Smooth muscle cell (in vitro differentiated cells): ENCODE data around the gene PLEKHH2. TPM values are rescaled to one million over a fixed set of nuclear protein-coding genes. Genes with fewer than 3 reads are reported as not detected.

Experiments used
- DNase-seq: peaks from one replicate; lab custom pipeline; 2025; ENCODE audit not compliant: unreplicated experiment; lab: John Stamatoyannopoulos, UW
- H2AFZ ChIP-seq: fragments of 200-600 bp; sonication (generic); 2 replicates; pipeline ENCODE4 v1.6.0; 2016; ENCODE audit warnings: antibody characterized with exemption, low read depth, mild to moderate bottlenecking
- H3F3A ChIP-seq: fragments of 200-600 bp; sonication (generic); 2 replicates; pipeline ENCODE4 v1.6.0; 2017; ENCODE audit warnings: antibody characterized with exemption, low read depth
- H3K27ac ChIP-seq: fragments of 200-600 bp; sonication (generic); 2 replicates; pipeline ENCODE4 v1.5.1; 2016; ENCODE audit warnings: low read depth, mild to moderate bottlenecking
- H3K27me3 ChIP-seq: fragments of 200-600 bp; sonication (generic); 2 replicates; pipeline ENCODE4 v1.6.1; 2016; ENCODE audit warnings: low read depth, mild to moderate bottlenecking
- H3K36me3 ChIP-seq: fragments of 200-600 bp; sonication (generic); 2 replicates; pipeline ENCODE4 v1.5.1; 2016; ENCODE audit warnings: low read depth
- H3K4me1 ChIP-seq: fragments of 200-600 bp; sonication (generic); 2 replicates; pipeline ENCODE4 v1.5.1; 2016; ENCODE audit warnings: low read depth
- H3K4me2 ChIP-seq: fragments of 200-600 bp; sonication (generic); 2 replicates; pipeline ENCODE4 v1.6.0; 2016; ENCODE audit warnings: mild to moderate bottlenecking
- H3K4me3 ChIP-seq: fragments of 200-600 bp; sonication (generic); 2 replicates; pipeline ENCODE4 v1.5.1; 2016; ENCODE audit warnings: mild to moderate bottlenecking
- H3K79me2 ChIP-seq: fragments of 200-600 bp; sonication (generic); 2 replicates; pipeline ENCODE4 v1.6.0; 2016; ENCODE audit warnings: low read depth, mild to moderate bottlenecking
- H3K9ac ChIP-seq: fragments of 200-600 bp; sonication (generic); 2 replicates; pipeline ENCODE4 v1.6.0; 2016; ENCODE audit warnings: low read depth
- H3K9me3 ChIP-seq: fragments of 200-600 bp; sonication (generic); replicated peaks from 2 replicates; pipeline ENCODE4 v1.5.1; 2016; ENCODE audit warnings: low read depth
- H4K20me1 ChIP-seq: fragments of 200-600 bp; sonication (generic); 2 replicates; pipeline ENCODE4 v1.6.0; 2016; ENCODE audit warnings: low read depth
- WGBS: methylation state at CpG from one replicate; pipeline ENCODE4 v1.1.7; 2016; ENCODE audit warnings: low lambda C conversion rate; 5-methylcytosine and 5-hydroxymethylcytosine counted together
- polyA plus RNA-seq: library from polyadenylated mRNA; unstranded; fragments of >200 nt; fragmentation: Nextera tagmentation; extraction: Ambion mirVana; gene quantifications from 2 replicates; pipeline ENCODE4 v1.2.1, GENCODE V29; 2016
- total RNA-seq: library from RNA; depleted of rRNA; stranded (reverse); fragments of >200 nt; gene quantifications from 2 replicates; pipeline ENCODE4 v1.2.3, GENCODE V29; 2014
- TF ChIP-seq, protein P1 (sequence below): fragments of 200-600 bp; sonication (generic); IDR thresholded peaks from 2 replicates; pipeline ENCODE4 v1.5.1; 2017; ENCODE audit warnings: borderline replicate concordance, mild to moderate bottlenecking, antibody characterized with exemption; ENCODE audit not compliant: insufficient read depth, poor library complexity, severe bottlenecking

PLEKHH2 gene
- total and polyA plus RNA-seq, 2 experiments from 2014 or later: 0.69 to 2.1 TPM

DNA sequence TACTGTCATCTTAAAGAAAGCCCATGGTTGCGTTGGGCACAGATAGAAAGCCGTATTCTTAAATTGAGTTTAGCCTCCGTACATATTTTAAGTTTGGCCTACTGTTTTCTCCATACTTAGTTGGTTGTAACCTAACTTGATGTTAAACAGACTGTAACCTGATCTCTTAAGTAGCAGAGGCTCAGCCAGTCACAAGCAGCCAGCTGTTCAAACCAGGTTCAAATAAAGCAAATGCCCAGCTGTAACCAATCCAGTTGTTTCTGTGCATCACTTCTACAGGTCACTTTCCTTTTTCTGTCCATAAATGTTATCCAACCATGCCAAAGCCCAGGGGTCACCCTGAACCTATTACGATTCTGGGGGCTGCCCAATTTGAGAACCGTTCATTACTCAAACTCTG, 31.2 kb upstream of the PLEKHH2 start:
- TF ChIP-seq, protein P1, sequence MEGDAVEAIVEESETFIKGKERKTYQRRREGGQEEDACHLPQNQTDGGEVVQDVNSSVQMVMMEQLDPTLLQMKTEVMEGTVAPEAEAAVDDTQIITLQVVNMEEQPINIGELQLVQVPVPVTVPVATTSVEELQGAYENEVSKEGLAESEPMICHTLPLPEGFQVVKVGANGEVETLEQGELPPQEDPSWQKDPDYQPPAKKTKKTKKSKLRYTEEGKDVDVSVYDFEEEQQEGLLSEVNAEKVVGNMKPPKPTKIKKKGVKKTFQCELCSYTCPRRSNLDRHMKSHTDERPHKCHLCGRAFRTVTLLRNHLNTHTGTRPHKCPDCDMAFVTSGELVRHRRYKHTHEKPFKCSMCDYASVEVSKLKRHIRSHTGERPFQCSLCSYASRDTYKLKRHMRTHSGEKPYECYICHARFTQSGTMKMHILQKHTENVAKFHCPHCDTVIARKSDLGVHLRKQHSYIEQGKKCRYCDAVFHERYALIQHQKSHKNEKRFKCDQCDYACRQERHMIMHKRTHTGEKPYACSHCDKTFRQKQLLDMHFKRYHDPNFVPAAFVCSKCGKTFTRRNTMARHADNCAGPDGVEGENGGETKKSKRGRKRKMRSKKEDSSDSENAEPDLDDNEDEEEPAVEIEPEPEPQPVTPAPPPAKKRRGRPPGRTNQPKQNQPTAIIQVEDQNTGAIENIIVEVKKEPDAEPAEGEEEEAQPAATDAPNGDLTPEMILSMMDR: no peak
- Histone ChIP-seq H3K36me3 (no peaks in the 10 kb centered on the region), H3K9ac (no peak overlapping the region), H3K4me3 (no peak overlapping the region), H3K4me1 (peaks cover 8% of the 10 kb centered on the region), H2AFZ (peak overlapping the region; percentile 59), H3K27ac (no peak overlapping the region), H3F3A (no peaks in the 10 kb centered on the region), H3K27me3 (no peaks in the 10 kb centered on the region), H3K79me2 (no peaks in the 10 kb centered on the region), H3K4me2 (no peak overlapping the region), H3K9me3 (no peaks in the 10 kb centered on the region), H4K20me1 (no peaks in the 10 kb centered on the region)
- DNase-seq: no peak
- 85% methylated on average over 5 of the region's 5 CpGs for WGBS

DNA sequence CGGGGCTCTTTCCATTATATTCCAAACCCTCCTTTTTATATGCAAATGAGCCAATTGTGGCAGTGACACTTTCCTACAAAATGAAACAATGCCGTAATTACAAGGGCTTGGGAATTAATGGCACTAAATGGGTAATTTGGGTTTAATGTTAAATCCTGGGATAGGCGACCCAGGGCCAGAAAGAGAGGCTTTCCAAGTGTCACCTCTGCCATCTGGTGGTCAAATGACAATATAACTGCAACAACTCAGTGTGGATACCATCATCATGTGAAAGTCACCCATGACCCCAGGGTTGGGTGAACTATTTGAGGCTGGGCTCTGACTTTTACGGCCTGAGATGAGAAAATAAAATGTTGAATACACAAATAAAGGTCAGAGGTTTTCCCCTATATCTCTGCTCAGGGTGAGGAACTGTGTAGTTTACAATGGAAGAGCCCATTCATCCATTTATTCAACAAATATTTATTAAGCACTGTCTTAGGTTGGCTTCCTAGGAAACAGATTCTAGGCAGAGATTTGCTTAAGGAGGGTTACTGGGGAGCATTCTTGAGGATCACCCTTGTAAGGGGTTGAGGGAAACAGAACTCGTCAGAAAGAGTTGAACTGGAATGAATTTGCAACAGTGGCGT, 27.7 kb upstream of the PLEKHH2 start:
- no peaks in the 10 kb centered on the region for H4K20me1 ChIP-seq
- H3K4me1 ChIP-seq: peaks cover 8% of the 10 kb centered on the region
- H2AFZ ChIP-seq: no peak overlapping the region
- no peak overlapping the region for H3K4me2 ChIP-seq
- no peaks in the 10 kb centered on the region for H3F3A ChIP-seq
- no peaks in the 10 kb centered on the region for H3K36me3 ChIP-seq
- TF ChIP-seq, protein P1: peak; percentile 69
- H3K9me3 ChIP-seq: no peaks in the 10 kb centered on the region
- no peaks in the 10 kb centered on the region for H3K27me3 ChIP-seq
- H3K9ac ChIP-seq: no peak overlapping the region
- DNase-seq: no peak
- H3K79me2 ChIP-seq: no peaks in the 10 kb centered on the region
- no peak overlapping the region for H3K27ac ChIP-seq
- WGBS: 41% methylated on average over 6 of the region's 6 CpGs
- H3K4me3 ChIP-seq: no peak overlapping the region

DNA sequence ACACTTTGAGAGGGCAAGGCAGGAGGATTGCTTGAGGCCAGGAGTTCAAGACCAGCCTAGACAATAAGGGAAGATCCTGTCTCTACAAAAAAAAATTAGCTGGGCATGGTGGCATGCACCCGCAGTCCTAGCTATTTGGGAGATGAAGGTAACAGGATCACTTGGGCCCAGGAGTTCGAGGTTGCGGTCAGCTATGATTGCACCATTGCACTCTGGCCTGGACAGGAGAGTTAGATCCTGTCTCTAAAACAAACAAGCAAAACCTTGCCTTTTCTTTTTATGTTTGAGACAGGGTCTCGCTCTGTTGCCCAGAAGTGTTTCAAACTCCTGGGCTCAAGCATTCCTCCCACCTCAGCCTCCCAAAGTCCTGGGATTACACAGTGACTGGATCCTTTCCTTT, 26.7 kb upstream of the PLEKHH2 start:
- no peak for DNase-seq
- Histone ChIP-seq H3F3A (no peaks in the 10 kb centered on the region), H4K20me1 (no peaks in the 10 kb centered on the region), H3K9me3 (no peaks in the 10 kb centered on the region), H2AFZ (no peak overlapping the region), H3K79me2 (no peaks in the 10 kb centered on the region), H3K4me3 (no peak overlapping the region), H3K36me3 (no peaks in the 10 kb centered on the region), H3K4me1 (peaks cover 7% of the 10 kb centered on the region), H3K27me3 (no peaks in the 10 kb centered on the region), H3K9ac (no peak overlapping the region), H3K27ac (no peak overlapping the region), H3K4me2 (no peak overlapping the region)
- TF ChIP-seq, protein P1: no peak
- 88% methylated on average over 4 of the region's 4 CpGs for WGBS
